Endodermal cell (in vitro differentiated cells): ENCODE results near the gene CHADL. TPM values are rescaled to one million over a fixed set of nuclear protein-coding genes. Genes with fewer than 3 reads are reported as not detected.

ENCODE experiments used
- DNase-seq: peaks from one replicate; pipeline ENCODE4 v3.0.0-alpha.2; 2017
- H3K27ac ChIP-seq: 2 replicates; pipeline ENCODE4 v1.5.1; 2013; ENCODE audit warnings: mild to moderate bottlenecking, low read depth, low read length, moderate library complexity
- H3K27me3 ChIP-seq: 2 replicates; pipeline ENCODE4 v1.6.1; 2013; ENCODE audit warnings: mild to moderate bottlenecking, low read length, moderate library complexity; ENCODE audit not compliant: insufficient read depth, control insufficient read depth, poor library complexity, severe bottlenecking
- H3K36me3 ChIP-seq: 2 replicates; pipeline ENCODE4 v1.7.0; 2013; ENCODE audit warnings: mild to moderate bottlenecking, low read length, moderate library complexity; ENCODE audit not compliant: control insufficient read depth, insufficient read depth
- H3K4me1 ChIP-seq: one replicate; pipeline ENCODE4 v1.7.0; 2013; ENCODE audit warnings: low read length; ENCODE audit not compliant: control insufficient read depth, insufficient read depth
- H3K4me3 ChIP-seq: 2 replicates; pipeline ENCODE4 v1.5.1; 2013; ENCODE audit warnings: mild to moderate bottlenecking, low read length, moderate library complexity
- H3K9ac ChIP-seq: 2 replicates; pipeline ENCODE4 v1.6.1; 2013; ENCODE audit warnings: mild to moderate bottlenecking, low read length, moderate library complexity; ENCODE audit not compliant: poor library complexity, severe bottlenecking; ENCODE audit errors: extremely low read depth
- H3K9me3 ChIP-seq: 2 replicates; pipeline ENCODE4 v1.6.1; 2013; ENCODE audit warnings: mild to moderate bottlenecking, low read length, moderate library complexity; ENCODE audit not compliant: control insufficient read depth
- H3K27ac Mint-ChIP-seq: 2 replicates; pipeline ENCODE4 v1.8.0; 2020; ENCODE audit warnings: mixed read lengths
- H3K27me3 Mint-ChIP-seq: 2 replicates; pipeline ENCODE4 v1.8.0; 2021; ENCODE audit warnings: mild to moderate bottlenecking, mixed read lengths; ENCODE audit not compliant: insufficient read depth
- H3K36me3 Mint-ChIP-seq: 2 replicates; pipeline ENCODE4 v1.8.0; 2020; ENCODE audit warnings: low read depth, mixed read lengths
- H3K4me1 Mint-ChIP-seq: 2 replicates; pipeline ENCODE4 v1.8.0; 2020; ENCODE audit warnings: mixed read lengths
- H3K4me3 Mint-ChIP-seq: 2 replicates; pipeline ENCODE4 v1.8.0; 2020; ENCODE audit warnings: mild to moderate bottlenecking, moderate library complexity, mixed read lengths
- H3K9me3 Mint-ChIP-seq: 2 replicates; pipeline ENCODE4 v1.8.0; 2020; ENCODE audit warnings: mild to moderate bottlenecking, mixed read lengths
- CTCF ChIP-seq: fragments of 200-600 bp; sonication (generic); conservative IDR thresholded peaks from 2 replicates; pipeline ENCODE4 v1.5.0; 2021; ENCODE audit warnings: antibody characterized with exemption, mild to moderate bottlenecking
- WGBS, 2 experiments: methylation state at CpG; one replicate each; pipeline versions ENCODE4 v1.1.5 to v1.1.7; 2013; ENCODE audit warnings: missing lambda C conversion rate in 2 of 2, mixed read lengths in 1 of 2; ENCODE audit not compliant: insufficient coverage in 1 of 2, insufficient read length in 1 of 2; 5-methylcytosine and 5-hydroxymethylcytosine counted together
- total RNA-seq, 2 donors: library from RNA; stranded (reverse); fragmentation: NEBNext Ultra II Directional in 1 of 2; extraction: Animal tissue kit (Norgen Biotek cat#: 25700) in 1 of 2; gene quantifications; 2 replicates in 1 of 2; 3 replicates in 1 of 2; pipeline ENCODE4 v1.2.1, GENCODE V29; 2021

The CHADL gene
- total RNA-seq, 2 donors from 2014 or later, result 0.79 to 1.3 TPM

- no peak overlapping the region for H3K4me3 ChIP-seq
- Mint-ChIP-seq H3K27ac (no peak overlapping the region), H3K4me1 (no peaks in the 10 kb centered on the region), H3K9me3 (no peaks in the 10 kb centered on the region), H3K4me3 (no peak overlapping the region), H3K36me3 (no peaks in the 10 kb centered on the region), H3K27me3 (peaks cover 2% of the 10 kb centered on the region)
- 90 to 94% methylated on average over 3 to 7 of the region's 7 CpGs for WGBS, 2 experiments
- H3K9me3 ChIP-seq, result no peaks in the 10 kb centered on the region
- H3K36me3 ChIP-seq, result peaks cover under 1% of the 10 kb centered on the region
- H3K9ac ChIP-seq, result no peak overlapping the region
- TF ChIP-seq CTCF, result no peak
- peak overlapping the region; percentile 70 for H3K27ac ChIP-seq
- no peak for DNase-seq
- H3K4me1 ChIP-seq, result no peaks in the 10 kb centered on the region
- H3K27me3 ChIP-seq, result no peaks in the 10 kb centered on the region
Observed at GRCh38 chr22:41241133-41241676, 474 bp upstream of the CHADL start.

DNA sequence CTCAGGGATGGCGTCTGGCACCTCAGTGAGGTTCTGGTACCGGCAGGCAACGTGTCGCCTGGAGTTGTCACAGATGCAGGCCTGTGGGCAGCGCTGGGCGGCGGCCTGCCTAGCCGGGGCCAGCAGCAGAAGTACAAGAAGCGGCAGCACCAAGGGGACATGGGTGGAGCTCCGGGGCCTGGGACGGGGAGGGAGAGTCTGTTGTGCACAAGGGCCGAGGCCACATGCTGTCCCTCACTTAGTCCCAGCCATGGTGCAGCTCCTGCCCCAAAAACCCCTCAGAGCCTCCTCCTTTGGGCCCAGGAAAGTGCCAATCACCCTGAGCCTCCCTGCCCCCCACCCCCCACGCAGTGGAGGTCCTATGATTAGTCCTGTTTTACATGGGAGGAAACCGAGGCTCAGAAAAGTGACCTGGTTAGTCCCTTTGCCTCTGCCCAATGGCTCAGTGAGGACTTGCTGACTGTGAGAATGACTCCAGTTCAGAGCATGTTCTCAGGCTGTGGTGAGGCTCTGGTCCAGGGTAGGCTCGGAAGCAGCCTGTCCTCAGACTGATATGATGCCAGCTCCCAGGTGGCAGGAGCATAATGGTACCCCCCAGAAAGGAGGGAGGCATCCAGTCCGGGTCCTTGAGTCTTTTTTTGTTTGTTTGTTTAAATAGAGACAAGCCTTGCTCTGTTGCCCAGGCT lies 1.1 kb downstream of the CHADL start:
- Mint-ChIP-seq H3K9me3 (no peaks in the 10 kb centered on the region), H3K36me3 (no peaks in the 10 kb centered on the region), H3K27me3 (peaks cover 2% of the 10 kb centered on the region), H3K4me3 (no peak overlapping the region), H3K4me1 (no peaks in the 10 kb centered on the region), H3K27ac (no peak overlapping the region)
- no peak for TF ChIP-seq CTCF
- H3K9ac ChIP-seq, result no peak overlapping the region
- H3K27me3 ChIP-seq, result no peaks in the 10 kb centered on the region
- H3K27ac ChIP-seq, result peak overlapping the region; percentile 44
- no peaks in the 10 kb centered on the region for H3K36me3 ChIP-seq
- no peak for DNase-seq
- no peaks in the 10 kb centered on the region for H3K4me1 ChIP-seq
- no peaks in the 10 kb centered on the region for H3K9me3 ChIP-seq
- no peak overlapping the region for H3K4me3 ChIP-seq
- WGBS, 2 experiments, result 87 to 90% methylated on average over 8 to 16 of the region's 16 CpGs

DNA sequence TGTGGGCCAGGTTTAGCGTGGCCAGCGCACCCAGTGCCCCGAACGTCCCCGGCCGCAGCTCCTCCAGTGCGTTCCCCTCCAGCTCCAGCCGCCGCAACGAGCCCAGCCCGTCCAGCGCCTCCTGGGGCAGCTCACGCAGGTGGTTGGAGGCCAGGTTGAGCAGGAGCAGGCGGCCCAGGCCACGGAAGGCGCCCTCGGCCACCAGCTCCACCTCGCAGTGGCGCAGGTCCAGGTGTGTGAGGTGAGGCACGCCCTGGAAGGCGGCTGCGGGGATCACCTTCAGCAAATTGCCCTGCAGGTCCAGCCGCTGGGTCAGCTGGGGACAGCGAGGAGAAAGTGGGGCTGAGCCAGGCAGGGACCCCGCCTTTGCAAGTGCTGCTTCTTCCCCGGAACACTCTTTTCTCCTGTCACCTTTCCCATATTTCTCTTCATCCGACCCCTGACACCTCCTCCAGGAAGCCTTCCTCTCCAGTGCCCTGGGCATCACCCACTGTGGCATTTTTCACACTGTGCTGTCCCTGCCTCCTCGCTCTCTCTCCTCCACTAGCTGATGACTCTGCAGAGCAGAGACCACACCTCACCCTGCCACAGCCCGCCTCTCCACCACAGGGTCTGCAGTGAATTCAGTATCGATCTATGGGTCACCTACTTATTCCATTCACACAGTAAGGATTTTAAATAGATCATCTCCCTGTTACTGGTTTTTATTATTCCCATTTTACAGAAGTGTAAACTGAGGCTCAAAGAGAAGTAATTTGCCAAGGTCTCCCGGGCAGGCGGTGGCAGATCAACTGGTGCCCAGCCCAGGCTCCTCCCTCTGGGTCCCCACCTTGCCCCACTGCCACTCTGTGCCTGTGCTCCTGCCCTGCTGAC lies 1.9 kb downstream of the CHADL start:
- H3K9me3 ChIP-seq, result no peaks in the 10 kb centered on the region
- H3K4me3 Mint-ChIP-seq, result peak overlapping the region; percentile 31
- H3K27me3 Mint-ChIP-seq, result peaks cover 2% of the 10 kb centered on the region
- H3K9me3 Mint-ChIP-seq, result no peaks in the 10 kb centered on the region
- no peaks in the 10 kb centered on the region for H3K27me3 ChIP-seq
- no peaks in the 10 kb centered on the region for H3K36me3 Mint-ChIP-seq
- H3K27ac ChIP-seq, result no peak overlapping the region
- TF ChIP-seq CTCF, result no peak
- H3K9ac ChIP-seq, result no peak overlapping the region
- no peak overlapping the region for H3K27ac Mint-ChIP-seq
- H3K36me3 ChIP-seq, result no peaks in the 10 kb centered on the region
- H3K4me1 ChIP-seq, result no peaks in the 10 kb centered on the region
- no peak for DNase-seq
- 95 to 96% methylated on average over 25 to 32 of the region's 32 CpGs for WGBS, 2 experiments
- H3K4me1 Mint-ChIP-seq, result no peaks in the 10 kb centered on the region
- no peak overlapping the region for H3K4me3 ChIP-seq
